ENCODE results near the gene BACE1-AS.
"Not testable (repeated sequence)": the region's sequence is repeated elsewhere in the genome, so short reads cannot be mapped to it uniquely, and the experiment has no call there.

- TF ChIP-seq POLR2A (IDR thresholded peaks at IDR 0.05; ENCODE audit: low read depth, low read length); POLR2AphosphoS5 (IDR thresholded peaks at IDR 0.05; ENCODE audit: low read depth, low read length); PAX5 (IDR thresholded peaks at IDR 0.05; ENCODE audit: insufficient read depth, low read length, severe bottlenecking); SPI1 (IDR thresholded peaks at IDR 0.05; ENCODE audit: low read depth, low read length); TAF1 (IDR thresholded peaks at IDR 0.05; ENCODE audit: low read depth, low read length); POU2F2 (IDR thresholded peaks at IDR 0.05; ENCODE audit: low read depth, low read length): not testable (repeated sequence)
Measured at GRCh38 chr11:117272175-117272574, 19.0 kb upstream of the BACE1-AS start.
